OCI-LY7 (cell line): ENCODE data around the gene HACD1.

Experiments
- CTCF ChIP-seq: fragments of 200-600 bp; sonication (generic); conservative IDR thresholded peaks from 2 replicates; pipeline ENCODE4 v1.5.1; 2014; ENCODE audit warnings: mild to moderate bottlenecking, antibody characterized with exemption, low read length, moderate library complexity, mixed read lengths
- EZH2phosphoT487 ChIP-seq: fragments of 200-600 bp; sonication (generic); IDR thresholded peaks from 2 replicates; pipeline ENCODE4 v1.6.1; 2018; ENCODE audit warnings: low read depth, borderline replicate concordance, mild to moderate bottlenecking, mixed run types, antibody characterized with exemption, low read length, moderate library complexity, mixed read lengths

- TF ChIP-seq CTCF (no peak), EZH2phosphoT487 (no peak)
These were observed 26.2 kb upstream of the HACD1 start for GRCh38 chr10:17643339-17643754.
